Esophagus squamous epithelium (tissue), 4 donors: ENCODE measurements around the gene CHN2.

Source experiments
- POLR2A ChIP-seq, 4 donors: fragments of 450-650 bp; IDR thresholded peaks; one replicate each; pipeline ENCODE4 v1.6.1; 2017; ENCODE audit warnings: antibody characterized with exemption in 4 of 4, mild to moderate bottlenecking in 4 of 4, moderate library complexity in 3 of 4
- TF ChIP-seq, protein P1 (sequence below), 6 experiments: fragments of 450-650 bp in 4 of 6; fragments of 200-600 bp in 2 of 6; sonication (generic) in 2 of 6; IDR thresholded peaks; one replicate each; pipeline ENCODE4 v1.5.1; 2016 to 2019; ENCODE audit warnings: antibody characterized with exemption in 6 of 6, mild to moderate bottlenecking in 4 of 6, moderate library complexity in 4 of 6

- TF ChIP-seq, protein P1, sequence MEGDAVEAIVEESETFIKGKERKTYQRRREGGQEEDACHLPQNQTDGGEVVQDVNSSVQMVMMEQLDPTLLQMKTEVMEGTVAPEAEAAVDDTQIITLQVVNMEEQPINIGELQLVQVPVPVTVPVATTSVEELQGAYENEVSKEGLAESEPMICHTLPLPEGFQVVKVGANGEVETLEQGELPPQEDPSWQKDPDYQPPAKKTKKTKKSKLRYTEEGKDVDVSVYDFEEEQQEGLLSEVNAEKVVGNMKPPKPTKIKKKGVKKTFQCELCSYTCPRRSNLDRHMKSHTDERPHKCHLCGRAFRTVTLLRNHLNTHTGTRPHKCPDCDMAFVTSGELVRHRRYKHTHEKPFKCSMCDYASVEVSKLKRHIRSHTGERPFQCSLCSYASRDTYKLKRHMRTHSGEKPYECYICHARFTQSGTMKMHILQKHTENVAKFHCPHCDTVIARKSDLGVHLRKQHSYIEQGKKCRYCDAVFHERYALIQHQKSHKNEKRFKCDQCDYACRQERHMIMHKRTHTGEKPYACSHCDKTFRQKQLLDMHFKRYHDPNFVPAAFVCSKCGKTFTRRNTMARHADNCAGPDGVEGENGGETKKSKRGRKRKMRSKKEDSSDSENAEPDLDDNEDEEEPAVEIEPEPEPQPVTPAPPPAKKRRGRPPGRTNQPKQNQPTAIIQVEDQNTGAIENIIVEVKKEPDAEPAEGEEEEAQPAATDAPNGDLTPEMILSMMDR (IDR thresholded peaks at IDR 0.05) = no peak
- no peak for TF ChIP-seq POLR2A (IDR thresholded peaks at IDR 0.05)
Measured at GRCh38 chr7:29341156-29341555, 146.6 kb downstream of the CHN2 start.
